Dermis microvascular lymphatic vessel endothelial cell (primary cell): ENCODE results near the gene LGI2. TPM values are rescaled to one million over a fixed set of nuclear protein-coding genes. Genes with fewer than 3 reads are reported as not detected.

Experiments
- DNase-seq, 2 donors: peaks; one replicate each; pipeline versions ENCODE4 v3.0.0 to v3.0.0-alpha.2; 2010; ENCODE audit warnings: low read depth in 2 of 2
- total RNA-seq: library from RNA; depleted of rRNA; stranded (reverse); fragments of >200 nt; gene quantifications from 2 replicates; pipeline ENCODE4 v1.2.1, GENCODE V29; 2014

The LGI2 gene
- total RNA-seq, 1 donor from 2014 or later, result not detected

DNA sequence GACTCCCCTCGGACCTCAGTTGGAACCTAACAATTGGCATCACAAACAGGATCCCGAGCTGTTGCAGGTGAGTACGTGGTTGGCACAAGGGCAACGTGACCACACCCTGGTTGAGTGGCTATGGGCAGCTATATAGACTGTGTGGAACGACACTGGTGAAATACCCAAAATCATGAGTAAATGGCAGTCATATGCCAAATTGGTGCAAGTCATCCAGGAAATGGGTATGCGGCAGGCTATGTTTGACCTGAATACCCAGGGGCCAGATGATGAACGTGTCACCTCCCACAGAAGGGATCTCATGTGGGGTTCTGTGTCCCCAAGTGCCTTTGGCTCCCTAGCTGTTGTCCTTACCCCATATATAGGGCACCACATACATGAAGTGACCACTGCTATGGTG lies 64.7 kb downstream of the LGI2 start:
- DNase-seq, result no peak

DNA sequence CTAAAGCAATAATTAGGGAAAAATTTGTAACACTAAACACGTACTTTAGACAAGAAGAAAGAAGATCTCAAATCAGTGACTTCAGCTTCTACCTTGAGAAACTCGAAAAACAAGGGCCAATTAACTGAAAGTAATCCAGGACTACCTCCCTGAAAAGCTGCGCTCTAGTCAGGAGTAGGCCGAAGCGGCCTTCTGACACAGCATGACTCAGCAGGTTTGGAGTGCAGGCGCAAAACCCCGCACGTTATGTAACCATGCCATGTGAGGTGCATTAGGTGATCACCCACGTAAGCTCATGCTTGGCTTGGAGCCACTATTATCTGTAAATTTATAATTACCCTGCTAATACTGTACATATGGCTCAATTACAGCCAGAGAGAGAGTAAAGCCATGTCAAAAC lies 65.1 kb downstream of the LGI2 start:
- no peak for DNase-seq

DNA sequence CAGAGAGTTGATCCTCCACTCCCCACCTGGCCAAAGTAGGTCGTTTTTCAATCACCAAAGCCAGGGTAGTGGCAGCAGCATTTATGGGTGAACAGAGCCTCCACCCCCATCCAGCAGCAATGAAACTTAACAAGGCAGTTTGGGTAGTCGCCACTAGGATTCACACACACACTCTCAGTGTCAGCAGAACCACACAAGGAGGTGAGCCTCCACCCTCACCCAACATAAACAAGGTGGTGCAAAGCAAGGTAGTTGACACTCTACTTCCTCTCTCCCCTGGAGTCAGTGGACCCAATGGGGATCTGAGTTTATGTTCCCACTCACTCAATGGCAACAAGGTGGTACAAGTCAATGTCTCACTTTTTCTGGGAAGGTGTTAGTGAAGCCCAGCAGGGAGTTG lies 67.5 kb downstream of the LGI2 start:
- no peak for DNase-seq

DNA sequence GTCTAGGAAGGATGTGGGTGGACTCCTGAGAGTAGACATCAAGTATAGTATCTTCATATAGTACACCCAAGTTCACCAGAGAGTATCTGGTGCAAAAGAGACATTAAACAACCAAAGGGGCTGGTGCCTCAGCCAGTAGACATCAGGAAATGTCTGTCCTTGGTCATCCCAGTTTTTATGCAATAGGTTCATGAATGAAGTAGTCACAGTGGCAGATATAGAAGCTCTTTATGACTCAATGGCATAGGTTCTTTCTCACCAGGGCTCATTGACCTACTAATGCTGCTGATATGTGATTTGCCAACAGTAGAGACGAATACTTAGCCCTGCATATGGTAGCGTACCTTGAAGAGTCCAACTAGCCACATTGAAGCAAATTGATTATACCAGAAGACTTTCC lies 72.9 kb downstream of the LGI2 start:
- DNase-seq, result no peak

DNA sequence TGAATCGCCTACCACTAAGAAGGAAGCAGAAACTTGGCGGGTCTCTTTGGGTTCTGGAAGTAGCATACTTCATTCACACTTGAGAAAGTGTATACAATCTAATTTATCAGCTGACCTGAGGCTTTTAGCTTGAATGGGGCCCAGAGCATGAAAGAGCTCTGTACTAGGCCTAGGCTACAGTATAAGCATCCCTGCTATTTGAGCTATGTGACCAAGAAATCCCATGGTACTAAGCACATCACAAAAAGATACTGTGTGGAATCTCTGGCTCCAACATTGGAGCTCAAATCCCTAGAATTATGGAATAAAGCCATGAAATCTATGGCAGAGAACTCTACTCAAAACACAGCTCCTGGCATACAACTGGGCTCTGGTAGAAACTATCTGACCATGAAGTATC lies 74.0 kb downstream of the LGI2 start:
- DNase-seq, result no peak

DNA sequence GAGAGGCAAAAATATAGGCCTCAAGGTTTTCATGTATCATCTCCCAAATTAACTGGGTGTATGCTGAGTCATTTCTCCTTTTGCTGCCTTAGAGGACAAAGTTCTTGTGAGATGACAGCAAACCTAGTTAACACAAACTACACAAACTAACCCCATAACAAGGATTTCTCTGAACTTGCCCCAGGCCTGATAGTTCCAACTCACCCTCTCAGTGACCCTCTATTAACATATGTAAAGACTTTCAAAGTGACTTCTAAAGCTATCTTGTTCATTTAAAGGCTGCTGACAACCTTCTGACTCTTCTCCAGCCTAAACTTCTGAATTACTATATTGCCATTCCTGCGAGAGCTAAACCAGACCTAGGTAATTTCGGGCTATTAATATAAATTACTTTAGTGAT lies 74.7 kb downstream of the LGI2 start:
- DNase-seq, result no peak

DNA sequence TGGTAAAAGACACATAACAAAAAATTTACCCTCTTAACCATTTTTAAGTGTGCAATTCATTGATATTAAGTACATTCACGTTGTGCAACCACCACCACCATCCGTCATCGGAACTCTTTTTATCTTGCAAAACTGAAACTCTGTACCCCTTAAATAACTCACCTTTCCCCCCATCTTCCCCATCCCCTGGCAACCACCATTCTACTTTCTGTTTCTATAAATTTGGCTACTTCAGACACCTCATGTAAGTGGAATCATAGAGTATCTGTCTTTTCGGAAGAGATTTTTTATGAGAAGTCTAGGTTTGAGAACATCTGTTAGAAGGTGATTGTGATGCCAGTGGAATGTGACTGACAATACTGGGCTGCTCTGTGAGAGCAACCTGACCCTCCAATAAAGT lies 78.1 kb downstream of the LGI2 start:
- no peak for DNase-seq

DNA sequence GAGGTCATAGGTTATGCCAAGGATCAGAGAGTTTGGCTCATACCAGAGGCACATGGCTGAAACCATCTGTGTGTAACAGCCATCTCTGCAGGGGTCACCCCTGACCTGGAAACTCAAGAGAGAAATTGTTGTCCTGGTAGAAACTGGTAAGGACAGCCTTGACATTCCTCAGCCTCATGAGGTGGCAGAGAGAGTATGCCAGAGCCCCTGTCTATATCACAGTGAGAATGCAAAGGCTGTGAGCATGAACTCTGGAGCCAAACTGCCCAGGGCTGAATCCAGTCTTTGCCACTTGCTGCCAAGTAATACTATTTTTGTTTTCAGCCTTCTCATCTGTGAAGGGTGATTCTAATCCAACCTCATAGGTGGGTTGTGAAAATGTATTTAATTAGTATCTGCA lies 80.8 kb downstream of the LGI2 start:
- DNase-seq, result no peak

Other genes with a start within 250 kb of the LGI2 start
- gene SOD3, start 235.4 kb downstream of the LGI2 start, total RNA-seq, result not detected in 2 replicates
- 7.4 and 15.8 TPM in 2 replicates for gene CCDC149, start 117.9 kb downstream of the LGI2 start, total RNA-seq
- 6.1 and 6.7 TPM in 2 replicates for gene SEPSECS, start 129.5 kb upstream of the LGI2 start, total RNA-seq
- 19.7 and 24.4 TPM in 2 replicates for gene PI4K2B, start 203.1 kb upstream of the LGI2 start, total RNA-seq